Measurements from ENCODE around the gene STIM2.

- TF ChIP-seq CTCF (IDR thresholded peaks at IDR 0.05; ENCODE audit: extremely low read depth in 1 of 2, insufficient read depth in 1 of 2, low read depth in 1 of 2, low read length in 2 of 2) (no peak), EZH2 (IDR thresholded peaks at IDR 0.05; ENCODE audit: borderline replicate concordance, low read depth, low read length, severe bottlenecking) (no peak), POLR2A (IDR thresholded peaks at IDR 0.05; ENCODE audit: low read depth, low read length) (no peak), MYC (IDR thresholded peaks at IDR 0.05; ENCODE audit: low read depth, low read length) (no peak), JUN (IDR thresholded peaks at IDR 0.05; ENCODE audit: borderline replicate concordance, insufficient read depth, insufficient read length, low read depth) (no peak), POLR2AphosphoS5 (IDR thresholded peaks at IDR 0.05; ENCODE audit: insufficient read depth, low read depth, low read length) (no peak)
- TF ChIP-seq, protein P1, sequence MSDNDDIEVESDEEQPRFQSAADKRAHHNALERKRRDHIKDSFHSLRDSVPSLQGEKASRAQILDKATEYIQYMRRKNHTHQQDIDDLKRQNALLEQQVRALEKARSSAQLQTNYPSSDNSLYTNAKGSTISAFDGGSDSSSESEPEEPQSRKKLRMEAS (IDR thresholded peaks at IDR 0.05; ENCODE audit: insufficient read depth, insufficient read length), result no peak
Measured at GRCh38 chr4:27055221-27055760, 194.7 kb downstream of the STIM2 start.

All from endothelial cell of umbilical vein (primary cell).